ENCODE results near the gene SMIM35.
A peak's percentile ranks its signal among the peaks of the same experiment; 100 is the strongest.

SMIM35 gene

GRCh38 chr11:118006153-118006534 is 80.6 kb downstream of the SMIM35 start:
- H3K9me3 ChIP-seq (ENCODE audit: control insufficient read depth, insufficient read depth, low read depth, low read length) = no peaks in the 10 kb centered on the region
- no peak overlapping the region for H3K27ac ChIP-seq (ENCODE audit: extremely low read depth, low read depth, low read length)
- TF ChIP-seq ZNF768 (tag by site-specific recombination; IDR thresholded peaks at IDR 0.05) (no peak), ZNF184 (tag by site-specific recombination; IDR thresholded peaks at IDR 0.05) (no peak), OSR2 (tag by site-specific recombination; IDR thresholded peaks at IDR 0.05) (no peak), ZNF704 (tag by site-specific recombination; IDR thresholded peaks at IDR 0.05) (no peak), ZNF513 (tag by site-specific recombination; IDR thresholded peaks at IDR 0.05) (no peak), SP3 (tag by site-specific recombination; IDR thresholded peaks at IDR 0.05) (no peak), ZNF341 (tag by site-specific recombination; IDR thresholded peaks at IDR 0.05; ENCODE audit: low read depth) (no peak), ZNF549 (tag by site-specific recombination; IDR thresholded peaks at IDR 0.05) (no peak), ZXDB (tag by site-specific recombination; IDR thresholded peaks at IDR 0.05) (no peak), ZNF561 (tag by site-specific recombination; IDR thresholded peaks at IDR 0.05; ENCODE audit: borderline replicate concordance) (no peak), ZNF792 (tag by site-specific recombination; IDR thresholded peaks at IDR 0.05) (no peak), HOXD13 (CRISPR knock-in tag; IDR thresholded peaks at IDR 0.05; ENCODE audit: borderline replicate concordance) (no peak), ZFHX2 (tag by site-specific recombination; conservative IDR thresholded peaks at IDR 0.05) (no peak), ZNF223 (tag by site-specific recombination; IDR thresholded peaks at IDR 0.05) (no peak), ZNF169 (tag by site-specific recombination; IDR thresholded peaks at IDR 0.05) (no peak), ZNF529 (tag by site-specific recombination; IDR thresholded peaks at IDR 0.05; ENCODE audit: insufficient replicate concordance) (no peak), ZNF48 (tag by site-specific recombination; IDR thresholded peaks at IDR 0.05) (no peak), ZSCAN23 (tag by site-specific recombination; IDR thresholded peaks at IDR 0.05) (no peak)
- H3K36me3 ChIP-seq (ENCODE audit: control insufficient read depth in 2 of 2, insufficient read depth in 1 of 2, low read length in 2 of 2) = no peaks in the 10 kb centered on the region
- H3K4me3 ChIP-seq (ENCODE audit: low read depth, low read length) = no peak overlapping the region
- POLR2A ChIA-PET = no interaction called here
- CTCF ChIA-PET = interaction anchor here (0.9 kb wide), 1 partner anchor 59 kb away, joined by 4 read pairs; no protein-coding TSS in a partner anchor
- H3K4me1 ChIP-seq (ENCODE audit: control insufficient read depth, insufficient read depth, low read length) = no peaks in the 10 kb centered on the region

- ChIA-PET POLR2A (no interaction called here), CTCF (interaction anchor here (0.6 to 1.5 kb wide), 3 partner anchors 187 to 259 kb away, joined by 3 to 5 read pairs (median 3); partner anchors contain the start of gene MPZL2)
- H3K27ac ChIP-seq (ENCODE audit: extremely low read depth, low read depth, low read length) = no peak overlapping the region
- TF ChIP-seq ZNF324 (tag by site-specific recombination; IDR thresholded peaks at IDR 0.05) = no peak
- peak; percentile 49 for TF ChIP-seq SCRT2 (tag by site-specific recombination; IDR thresholded peaks at IDR 0.05)
- no peak overlapping the region for H3K4me3 ChIP-seq (ENCODE audit: low read depth, low read length)
- no peaks in the 10 kb centered on the region for H3K4me1 ChIP-seq (ENCODE audit: control insufficient read depth, insufficient read depth, low read length)
- H3K9me3 ChIP-seq (ENCODE audit: control insufficient read depth, insufficient read depth, low read depth, low read length) = no peaks in the 10 kb centered on the region
- no peaks in the 10 kb centered on the region for H3K36me3 ChIP-seq (ENCODE audit: control insufficient read depth in 2 of 2, insufficient read depth in 1 of 2, low read length in 2 of 2)
Observed at GRCh38 chr11:118005224-118006152, 81.3 kb downstream of the SMIM35 start.
